T-helper 22 cell (primary cell): ENCODE data around the gene SNRPD3.
"Not testable (repeated sequence)": the region's sequence is repeated elsewhere in the genome, so short reads cannot be mapped to it uniquely, and the experiment has no call there.

Experiments
- DNase-seq: peaks from one replicate; pipeline ENCODE4 v3.0.0-alpha.2; 2020; ENCODE audit warnings: low read depth

The SNRPD3 gene

GRCh38 chr22:24555165-24556039 is at the start of gene SNRPD3:
SNRPD3 (plus strand) TSS chr22:24555999; CDS start chr22:24557675, 1,676 bp downstream.
- peak; percentile 99 for DNase-seq

- DNase-seq: no peak
Measured at GRCh38 chr22:24506802-24507438, 48.9 kb upstream of the SNRPD3 start.

- DNase-seq: no peak
Measured at GRCh38 chr22:24507716-24508115, 48.1 kb upstream of the SNRPD3 start.

- no peak for DNase-seq
Measured at GRCh38 chr22:24510637-24511625, 44.9 kb upstream of the SNRPD3 start.

- DNase-seq: no peak
Measured at GRCh38 chr22:24512043-24512442, 43.8 kb upstream of the SNRPD3 start.

GRCh38 chr22:24513378-24514240 is 42.2 kb upstream of the SNRPD3 start:
- no peak for DNase-seq

- no peak for DNase-seq
Measured at GRCh38 chr22:24514241-24515026, 41.4 kb upstream of the SNRPD3 start.

GRCh38 chr22:24515027-24515338 is 40.8 kb upstream of the SNRPD3 start:
- no peak for DNase-seq

- DNase-seq: no peak
Measured at GRCh38 chr22:24516301-24516737, 39.5 kb upstream of the SNRPD3 start.

- DNase-seq: no peak
Measured at GRCh38 chr22:24517446-24517845, 38.4 kb upstream of the SNRPD3 start.

- DNase-seq: no peak
Measured at GRCh38 chr22:24518228-24518627, 37.6 kb upstream of the SNRPD3 start.

GRCh38 chr22:24518771-24519485 is 36.9 kb upstream of the SNRPD3 start:
- DNase-seq: no peak

GRCh38 chr22:24519496-24519895 is 36.3 kb upstream of the SNRPD3 start:
- no peak for DNase-seq

- DNase-seq: no peak
Measured at GRCh38 chr22:24521791-24522245, 34.0 kb upstream of the SNRPD3 start.

- no peak for DNase-seq
Measured at GRCh38 chr22:24523873-24524272, 31.9 kb upstream of the SNRPD3 start.

GRCh38 chr22:24525416-24526037 is 30.3 kb upstream of the SNRPD3 start:
- peak; percentile 45 for DNase-seq

- DNase-seq: no peak
Measured at GRCh38 chr22:24526191-24526590, 29.6 kb upstream of the SNRPD3 start.

GRCh38 chr22:24529898-24530297 is 25.9 kb upstream of the SNRPD3 start:
- no peak for DNase-seq

- not testable (repeated sequence) for DNase-seq
Measured at GRCh38 chr22:24530968-24531367, 24.8 kb upstream of the SNRPD3 start.
